ENCODE results near the gene ROPN1L.

Gene ROPN1L

DNA sequence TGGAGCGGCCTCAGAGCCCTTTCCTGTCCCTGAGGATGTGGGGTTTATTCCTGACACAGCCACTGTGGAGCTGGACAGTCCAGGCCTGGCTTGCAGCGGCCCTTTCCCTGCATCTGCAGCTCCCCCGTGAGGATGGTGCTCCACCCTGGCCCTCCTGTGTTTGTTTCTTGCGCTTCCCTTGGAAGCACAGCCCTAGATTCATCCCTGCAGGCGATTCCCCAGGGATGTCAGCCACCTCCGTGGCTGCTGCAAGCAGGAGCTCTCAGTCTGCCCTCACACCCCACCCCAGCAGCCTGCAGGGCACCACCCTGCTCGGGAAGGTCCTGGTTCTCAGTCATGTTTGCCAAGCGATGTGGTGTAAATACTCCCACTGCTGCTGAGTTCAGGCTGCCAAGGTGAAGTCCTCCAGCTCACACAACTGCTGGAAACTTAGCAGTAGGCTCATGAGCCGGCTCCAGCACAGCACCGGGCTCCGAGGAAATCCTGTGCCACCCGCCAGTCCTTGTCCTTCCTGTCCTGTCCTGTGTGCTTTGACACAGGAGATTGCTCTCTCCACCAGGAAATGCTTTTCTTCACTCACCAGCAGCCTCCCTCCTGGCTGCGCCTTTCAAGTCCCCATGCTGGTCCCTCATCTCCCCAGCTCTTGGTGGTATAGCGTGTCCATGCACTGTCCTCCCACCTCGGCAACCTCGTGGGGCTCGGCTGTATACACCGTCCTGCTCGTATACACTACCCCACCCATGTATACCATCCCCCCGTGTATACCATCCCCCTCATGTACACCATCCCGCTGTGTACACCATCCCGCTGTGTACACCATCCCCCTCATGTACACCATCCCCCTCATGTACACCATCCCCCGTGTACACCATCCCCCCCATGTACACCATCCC is 16.2 kb downstream of the ROPN1L start:
- DNase-seq (ENCODE audit: low read depth in 2 of 2) = no peak

DNA sequence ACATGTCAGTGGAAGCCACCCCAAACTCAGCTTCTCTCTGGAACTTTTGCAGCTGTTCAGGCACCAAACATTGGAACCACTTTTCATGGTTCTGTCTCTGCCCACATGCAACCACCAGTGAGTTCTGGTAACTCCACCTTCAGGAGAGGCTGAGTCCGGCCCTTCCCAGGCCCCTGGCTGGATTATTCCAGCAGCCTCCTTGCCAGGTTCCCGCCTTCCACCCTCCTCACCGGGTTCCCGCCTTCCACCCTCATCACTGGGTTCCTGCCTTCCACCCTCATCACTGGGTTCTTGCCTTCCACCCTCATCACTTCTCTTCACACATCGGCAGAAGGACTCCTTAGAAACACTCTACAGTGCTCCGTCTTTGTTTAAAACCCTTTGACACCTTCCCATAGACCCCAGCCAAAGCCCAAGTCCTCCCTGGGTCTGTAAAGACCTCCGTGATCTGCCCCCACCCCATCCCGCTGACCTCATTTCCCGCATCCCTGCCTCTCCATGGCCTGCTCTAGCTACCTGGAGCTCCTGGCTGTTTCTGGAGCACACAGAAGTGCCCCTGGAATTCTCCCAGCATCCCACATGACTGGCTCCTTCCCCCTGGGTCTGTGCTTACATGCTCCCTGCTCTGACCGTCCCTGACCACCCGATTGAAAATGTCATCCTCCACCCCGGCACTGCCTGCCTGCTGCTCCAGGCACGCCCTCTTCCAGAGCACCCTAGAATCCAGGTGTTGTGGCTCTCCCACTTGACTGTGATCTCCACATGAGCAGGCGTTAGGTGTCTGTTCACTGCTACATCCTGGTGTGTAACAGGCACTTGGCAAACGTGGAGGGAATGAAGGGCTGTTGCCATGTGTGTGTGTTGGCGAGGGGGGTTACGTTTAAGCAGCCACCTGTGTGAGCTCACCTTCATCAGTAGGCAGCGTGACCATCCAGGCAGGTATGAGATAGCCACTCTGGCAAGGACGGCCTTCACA is 17.7 kb downstream of the ROPN1L start:
- DNase-seq (ENCODE audit: low read depth in 2 of 2) = no peak

DNA sequence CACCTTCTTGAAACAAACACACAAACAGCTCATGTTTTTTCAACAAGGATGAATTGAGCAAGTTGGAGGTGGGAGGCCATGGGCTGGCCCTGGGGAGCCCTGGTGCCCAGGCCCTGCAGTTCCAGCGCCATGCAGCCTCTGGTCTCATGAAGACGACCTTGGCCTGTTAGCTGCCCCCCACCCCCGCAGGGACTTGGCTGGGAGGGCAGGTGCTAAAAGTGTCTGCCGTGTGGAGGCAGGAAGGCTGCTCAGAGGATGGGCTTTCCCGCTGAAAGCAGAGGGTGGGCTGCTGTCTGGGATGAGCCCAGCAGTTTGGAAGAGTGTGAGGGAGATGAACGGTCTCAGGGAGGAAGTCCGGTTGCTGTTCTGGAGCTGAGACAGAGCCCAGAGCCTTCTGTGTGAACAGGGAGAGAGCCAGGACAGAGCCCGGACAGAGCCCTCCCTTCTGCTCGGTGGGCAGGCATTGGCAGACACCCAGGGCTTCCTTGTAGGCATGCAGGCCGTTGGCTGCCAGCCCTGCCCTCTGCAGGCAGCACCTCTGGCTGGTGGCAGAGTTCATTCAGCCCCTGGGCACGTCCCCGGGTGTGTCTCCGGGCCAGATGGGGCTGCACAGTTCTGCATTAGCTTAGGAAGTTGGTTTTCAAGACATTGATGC is 18.7 kb downstream of the ROPN1L start:
- DNase-seq (ENCODE audit: low read depth in 2 of 2) = no peak

DNA sequence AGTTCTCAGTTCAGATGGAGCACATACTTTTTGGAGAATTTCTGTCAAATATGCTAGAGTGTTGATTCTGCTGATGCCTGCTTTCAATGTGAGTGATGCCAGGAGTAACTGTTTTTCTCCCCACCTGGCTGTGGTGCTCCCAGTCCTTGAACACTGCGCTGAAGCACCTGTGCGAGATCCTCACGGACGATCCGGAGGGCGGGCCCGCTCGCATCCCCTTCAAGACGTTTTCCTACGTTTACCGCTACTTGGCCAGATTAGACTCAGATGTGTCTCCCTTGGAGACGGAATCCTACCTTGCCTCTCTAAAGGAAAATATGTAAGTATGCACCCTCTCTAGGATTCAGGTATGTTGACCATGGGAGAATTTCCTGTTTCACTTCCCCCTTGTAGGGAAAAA is 19.4 kb downstream of the ROPN1L start:
- no peak for DNase-seq (ENCODE audit: low read depth in 2 of 2)

DNA sequence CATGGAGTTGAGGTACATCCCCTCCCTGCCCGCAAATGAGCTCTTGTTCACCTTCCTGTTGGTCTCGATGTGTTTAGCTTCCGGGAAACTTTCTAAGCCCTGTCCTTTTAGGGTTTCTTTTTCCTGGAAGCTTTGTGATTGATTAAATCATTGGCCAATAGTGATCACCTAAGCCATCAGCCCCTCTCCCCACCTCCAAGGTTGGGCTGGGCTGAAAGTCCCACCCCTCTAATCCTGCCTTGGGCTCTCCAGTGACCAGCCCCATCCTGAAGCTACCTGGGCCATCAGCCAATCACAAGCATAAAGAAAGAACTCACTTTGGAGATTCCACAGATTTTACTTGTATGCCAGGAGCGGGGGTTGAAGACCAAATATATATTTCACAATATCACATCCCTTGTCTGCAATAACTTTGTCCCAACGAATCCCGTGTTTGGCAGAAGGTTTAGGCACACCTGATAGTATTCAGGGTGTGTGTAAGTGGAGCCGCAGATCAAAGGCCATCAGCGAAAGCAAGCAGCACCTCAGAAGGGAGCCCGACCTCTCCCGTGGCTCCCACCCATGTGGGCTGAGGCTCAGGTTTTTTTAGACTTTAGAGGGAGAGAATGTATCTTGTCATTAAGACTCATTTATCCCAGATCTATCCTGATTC is 20.4 kb downstream of the ROPN1L start:
- DNase-seq (ENCODE audit: low read depth in 2 of 2) = no peak

DNA sequence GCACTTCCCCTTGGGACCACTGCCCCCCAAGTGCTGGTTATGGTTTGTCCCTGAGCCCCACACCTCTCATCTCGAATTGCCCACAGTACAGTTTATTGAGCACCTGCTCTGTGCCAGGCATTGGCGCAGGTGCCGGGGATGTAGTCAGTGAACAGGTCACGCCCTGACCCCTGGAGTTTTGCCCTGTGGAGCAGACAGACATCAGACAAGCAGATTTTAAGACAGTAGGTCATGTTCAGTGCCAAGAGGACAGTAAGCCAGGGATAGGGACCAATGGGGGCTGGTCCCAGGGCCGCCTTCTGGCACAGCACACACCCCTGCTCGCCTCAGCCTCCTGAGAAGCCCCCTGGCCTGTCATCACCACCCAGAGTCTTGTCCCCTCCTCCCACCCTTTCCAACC is 21.9 kb downstream of the ROPN1L start:
- no peak for DNase-seq (ENCODE audit: low read depth in 2 of 2)

DNA sequence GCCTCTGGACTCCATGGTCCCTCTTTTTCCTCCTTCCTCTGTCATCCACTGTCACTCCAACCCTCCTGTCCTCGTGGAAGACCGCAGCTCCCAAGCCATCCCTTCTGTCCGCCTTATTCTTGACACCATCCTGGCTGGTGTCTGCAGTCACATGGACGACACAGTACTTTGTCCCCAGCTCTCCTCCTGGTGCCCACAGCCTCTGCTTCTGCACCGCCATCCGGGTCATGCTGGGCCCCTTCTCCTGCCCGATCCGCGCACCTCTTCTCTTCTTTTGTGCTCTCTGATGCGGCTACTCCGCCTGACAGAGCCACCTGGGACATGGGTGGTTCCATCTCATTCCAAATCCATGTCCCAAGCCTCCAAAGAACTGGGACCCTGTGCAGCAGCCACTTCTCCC is 22.5 kb downstream of the ROPN1L start:
- no peak for DNase-seq (ENCODE audit: low read depth in 2 of 2)

DNA sequence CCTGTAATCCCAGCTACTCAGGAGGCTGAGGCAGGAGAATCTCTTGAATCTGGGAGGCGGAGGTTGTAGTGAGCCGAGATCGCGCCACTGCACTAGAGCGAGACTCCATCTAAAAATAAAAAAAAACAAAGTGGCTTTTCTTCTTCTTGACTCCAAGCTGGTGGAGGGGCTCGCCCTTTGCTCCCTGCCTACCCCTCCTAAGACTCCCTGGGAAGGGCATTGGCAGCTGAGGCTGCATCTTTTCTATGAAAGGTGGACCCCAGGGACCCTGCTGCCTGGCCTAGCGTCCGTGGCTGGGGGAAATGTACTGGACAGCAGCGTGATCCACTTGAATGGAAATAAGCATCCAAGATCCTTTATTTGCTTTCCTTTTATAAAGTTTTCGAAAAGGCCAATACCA is 24.0 kb downstream of the ROPN1L start:
- no peak for DNase-seq (ENCODE audit: low read depth in 2 of 2)

DNA sequence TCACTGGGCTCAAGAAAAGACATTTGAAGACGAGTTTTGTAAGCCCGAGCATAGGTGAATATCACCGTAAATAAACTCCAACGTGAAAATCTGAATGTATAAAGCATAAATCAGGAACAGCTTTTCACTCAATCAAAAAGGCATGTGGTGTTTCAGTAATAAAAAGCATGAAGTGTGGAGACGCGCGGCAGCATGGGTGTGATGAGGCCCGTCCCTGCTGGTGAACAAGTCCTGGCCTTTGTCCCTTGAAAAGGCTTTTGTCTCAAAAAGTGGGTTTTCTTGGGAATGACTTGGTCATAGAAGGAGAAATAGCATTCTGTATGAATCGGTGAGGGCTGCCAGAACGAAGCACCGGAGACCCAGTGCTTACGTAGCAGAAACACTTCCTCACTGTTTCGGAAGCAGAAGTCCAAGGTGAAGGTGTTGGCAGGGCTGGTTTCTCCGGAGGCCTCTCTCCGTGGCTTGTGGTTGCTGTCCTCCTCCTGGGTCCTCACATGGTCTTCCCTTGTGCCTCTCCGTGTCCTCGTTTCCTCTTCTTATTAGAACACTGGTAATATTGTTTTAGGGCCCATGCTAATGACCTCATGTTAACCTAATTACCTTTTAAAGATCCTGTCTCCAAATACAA is 24.9 kb downstream of the ROPN1L start:
- no peak for DNase-seq (ENCODE audit: low read depth in 2 of 2)

DNA sequence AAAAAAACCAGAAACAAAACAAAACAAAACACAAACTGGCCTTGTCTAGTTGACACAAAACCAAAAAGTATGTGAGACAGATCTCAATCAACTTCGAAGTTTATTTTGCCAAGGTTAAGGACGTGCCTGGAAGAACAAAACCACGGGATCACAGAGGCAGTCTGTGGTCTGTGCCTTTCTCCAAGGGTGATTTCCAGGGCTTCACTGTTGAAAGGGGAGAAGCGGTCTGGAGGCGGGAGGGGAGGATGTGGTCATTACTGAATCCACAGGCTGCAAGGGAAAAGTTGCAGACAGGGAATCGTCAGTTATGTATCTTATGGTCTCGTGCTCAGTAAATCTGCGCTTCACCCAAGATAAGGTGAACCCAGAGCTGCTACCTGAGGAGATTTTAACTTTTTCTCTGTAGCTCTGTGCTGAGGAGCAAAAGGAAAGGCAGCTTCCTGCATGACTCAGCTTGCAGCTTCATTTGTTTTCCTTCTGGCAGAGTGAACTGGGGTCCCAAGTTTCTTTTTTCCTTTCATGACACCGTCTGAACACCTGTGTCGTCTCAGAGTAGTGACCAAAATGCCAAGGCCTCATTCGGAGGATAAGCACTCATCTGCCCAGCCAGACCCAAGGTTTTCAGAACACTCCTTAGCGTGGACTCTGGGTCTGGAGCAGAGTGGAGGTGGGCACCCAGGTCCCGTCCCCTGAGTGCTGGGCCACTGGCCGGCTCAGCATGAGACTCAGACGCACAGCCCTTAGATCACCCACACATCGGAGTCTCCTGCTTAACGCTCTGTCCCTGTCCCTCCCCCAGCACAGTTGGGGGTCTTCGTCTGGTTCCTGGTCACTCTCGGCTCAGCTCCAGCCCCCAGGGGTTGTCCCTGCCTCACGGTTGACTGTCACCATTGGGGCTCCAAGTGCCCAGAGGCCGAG is 25.9 kb downstream of the ROPN1L start:
- no peak for DNase-seq (ENCODE audit: low read depth in 2 of 2)

DNA sequence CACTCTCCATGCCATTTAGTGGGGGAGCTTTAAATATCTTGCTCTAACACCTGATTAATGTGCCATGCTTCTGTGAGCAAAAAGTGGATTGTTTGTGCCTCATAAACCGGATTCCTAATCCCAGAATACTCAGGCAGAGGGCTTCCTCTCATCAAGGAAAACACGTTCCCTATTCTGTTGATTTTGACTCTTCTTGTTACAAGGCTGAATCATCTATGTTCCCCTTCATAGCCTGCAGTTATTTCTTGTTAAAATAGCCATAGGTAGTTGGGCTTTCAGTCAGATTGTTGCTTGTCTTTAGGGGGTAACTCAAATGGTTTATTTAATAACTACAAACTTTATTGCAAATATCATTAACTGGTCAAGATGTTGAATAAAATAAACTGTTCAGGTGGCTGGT is 26.6 kb downstream of the ROPN1L start:
- DNase-seq (ENCODE audit: low read depth in 2 of 2) = no peak

DNA sequence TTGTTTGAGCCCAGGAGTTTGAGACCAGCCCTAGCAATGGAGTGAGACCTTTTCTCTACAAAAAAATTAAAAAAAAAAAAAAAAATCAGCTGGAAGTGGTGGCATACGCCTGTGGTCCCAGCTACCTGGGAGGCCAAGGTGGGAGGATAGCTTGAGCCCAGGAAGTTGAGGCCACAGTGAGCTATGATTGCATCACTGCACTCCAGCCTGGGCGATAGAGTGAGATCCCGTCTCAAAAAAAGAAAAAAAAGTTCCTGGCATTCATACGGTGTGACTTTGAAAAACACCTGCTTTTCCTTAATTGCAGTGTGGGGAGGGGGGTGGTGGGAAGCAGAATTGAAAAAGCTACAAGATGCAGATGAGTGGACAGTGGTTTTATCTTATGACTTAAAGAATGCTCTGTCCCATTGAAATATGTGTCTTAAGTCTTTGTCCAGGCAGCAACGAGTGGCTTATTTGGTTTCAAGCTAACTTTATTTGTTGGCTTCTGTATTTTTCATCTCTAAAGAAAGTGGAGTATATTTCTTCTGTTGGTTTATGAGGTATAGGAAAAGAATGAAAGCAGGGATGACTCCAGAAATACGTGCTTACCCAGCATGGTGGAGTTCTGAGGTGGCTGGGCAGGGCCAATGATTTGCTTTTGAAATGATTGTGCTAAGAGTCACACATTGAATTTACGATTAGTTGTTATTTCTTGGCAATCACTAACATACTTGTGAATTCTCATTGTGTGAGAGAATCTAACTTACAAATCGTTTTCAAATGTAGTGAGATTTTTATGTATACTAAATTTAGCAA is 27.8 kb downstream of the ROPN1L start:
- no peak for DNase-seq (ENCODE audit: low read depth in 2 of 2)

DNA sequence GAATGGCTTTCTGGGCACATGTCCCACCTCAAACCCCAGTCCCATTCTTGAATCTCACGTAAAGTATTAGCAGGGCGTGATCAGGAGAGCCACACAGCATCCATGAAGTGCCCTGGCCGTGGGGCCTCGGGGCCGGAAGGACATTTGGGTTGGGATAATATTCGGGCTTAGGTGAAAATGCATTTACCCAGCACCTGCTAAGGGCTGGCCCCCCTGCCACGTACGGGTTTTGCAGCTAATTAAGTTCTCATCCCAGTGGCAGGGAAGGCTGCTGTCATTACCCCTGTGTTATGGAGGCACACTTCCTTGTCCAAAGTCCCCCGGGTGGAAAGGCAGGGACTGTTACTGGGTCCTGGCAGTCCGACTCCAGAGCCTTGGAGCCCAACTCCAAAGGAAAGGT is 29.0 kb downstream of the ROPN1L start:
- no peak for DNase-seq (ENCODE audit: low read depth in 2 of 2)

DNA sequence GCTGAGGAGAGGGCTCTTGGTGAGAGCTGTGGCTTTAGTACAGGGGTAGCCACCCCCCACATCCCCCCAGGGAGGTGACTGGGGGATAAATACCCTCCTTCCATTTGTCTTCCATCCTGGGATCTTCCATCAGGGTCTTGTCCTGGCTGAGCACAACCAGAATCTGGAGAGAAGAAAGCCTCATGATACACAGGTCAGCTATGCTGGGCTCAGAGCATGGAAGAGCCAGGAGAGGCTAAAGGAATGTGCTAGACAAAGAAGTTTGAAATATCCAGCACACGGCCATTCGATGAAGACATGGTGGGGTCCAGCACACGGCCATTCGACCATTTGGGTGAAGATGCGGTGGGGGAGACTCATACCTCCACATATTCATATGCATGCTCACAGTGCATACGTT is 30.0 kb downstream of the ROPN1L start:
- DNase-seq (ENCODE audit: low read depth in 2 of 2) = no peak

DNA sequence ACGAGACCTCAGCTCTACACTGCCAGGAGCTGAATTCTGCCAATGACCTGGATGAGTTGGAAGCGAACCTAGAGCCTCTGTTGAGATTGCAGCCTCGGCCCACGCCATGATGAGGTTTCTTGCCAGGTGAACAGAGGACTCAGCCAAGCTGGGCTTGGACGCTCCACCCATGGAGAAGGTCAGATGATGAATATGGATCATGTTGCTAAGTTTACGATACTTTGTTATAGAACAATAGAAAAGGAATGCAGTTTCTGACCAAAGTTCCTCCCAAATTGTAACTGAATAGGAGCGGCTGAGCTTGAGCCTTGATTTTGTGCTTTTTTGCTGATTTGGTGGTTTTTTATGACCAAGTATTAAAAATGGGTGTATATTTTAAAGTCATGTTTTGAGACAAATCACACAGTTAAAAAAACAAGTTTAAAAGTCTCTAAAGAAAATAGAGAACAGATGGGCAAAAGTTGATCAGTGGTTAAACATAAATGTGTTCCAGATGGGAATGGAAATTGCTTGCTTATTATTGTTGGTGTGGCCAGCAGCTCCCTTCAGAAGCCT is 32.9 kb downstream of the ROPN1L start:
- no peak for DNase-seq (ENCODE audit: low read depth in 2 of 2)

DNA sequence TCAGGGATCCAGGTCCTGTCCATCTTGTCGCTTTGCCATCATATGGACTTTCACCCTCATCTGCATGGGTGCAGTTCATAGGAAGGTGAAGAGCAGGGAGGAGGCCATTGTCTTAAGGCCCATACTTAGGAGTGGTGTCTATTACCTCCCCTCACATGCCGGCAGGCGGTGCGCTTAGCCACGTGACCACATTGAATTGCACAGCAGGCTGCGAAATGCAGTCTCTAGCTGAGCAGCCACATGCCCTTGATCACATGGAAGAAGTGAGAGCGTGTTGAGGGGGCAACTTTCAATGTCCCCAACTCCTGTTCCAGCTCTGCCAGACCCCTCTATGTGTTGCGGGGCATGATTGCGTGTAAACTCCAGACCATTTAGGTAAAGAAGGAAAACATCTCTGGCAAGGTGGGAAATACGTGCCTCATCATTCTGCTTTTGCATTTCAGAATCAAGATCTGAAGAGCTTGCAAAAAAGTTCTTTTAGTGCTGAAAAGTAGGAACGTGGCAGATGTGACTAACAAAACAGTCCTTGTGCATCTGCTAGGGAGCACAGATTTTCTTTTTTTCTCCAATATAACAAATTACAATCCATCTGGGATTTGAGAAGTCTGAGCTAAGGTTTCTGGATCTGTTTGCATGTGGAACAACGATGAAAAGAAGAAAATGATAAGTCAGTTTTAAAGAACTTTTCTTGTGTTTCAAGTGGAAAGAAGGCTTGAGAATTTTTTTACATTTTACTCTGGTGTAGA is 34.4 kb downstream of the ROPN1L start:
- no peak for DNase-seq (ENCODE audit: low read depth in 2 of 2)

DNA sequence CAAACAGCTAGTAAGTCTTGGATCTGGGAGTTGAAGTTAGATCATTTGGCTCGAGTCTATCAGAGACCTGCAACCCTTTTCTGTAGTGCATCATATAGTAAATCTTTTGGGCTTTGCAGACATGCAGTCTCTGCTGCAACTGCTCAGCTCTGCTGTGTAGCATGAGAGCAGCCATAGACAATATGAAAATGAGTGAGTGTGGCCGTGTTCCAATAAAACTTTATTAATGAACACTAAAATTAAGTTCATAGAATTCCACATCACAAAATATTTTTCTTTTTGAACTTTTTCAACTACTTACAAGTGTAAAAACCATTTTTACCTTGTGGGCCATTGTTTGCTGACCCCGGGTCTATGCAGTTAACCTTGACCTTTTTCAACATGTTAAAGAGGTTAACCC is 35.2 kb downstream of the ROPN1L start:
- no peak for DNase-seq (ENCODE audit: low read depth in 2 of 2)

DNA sequence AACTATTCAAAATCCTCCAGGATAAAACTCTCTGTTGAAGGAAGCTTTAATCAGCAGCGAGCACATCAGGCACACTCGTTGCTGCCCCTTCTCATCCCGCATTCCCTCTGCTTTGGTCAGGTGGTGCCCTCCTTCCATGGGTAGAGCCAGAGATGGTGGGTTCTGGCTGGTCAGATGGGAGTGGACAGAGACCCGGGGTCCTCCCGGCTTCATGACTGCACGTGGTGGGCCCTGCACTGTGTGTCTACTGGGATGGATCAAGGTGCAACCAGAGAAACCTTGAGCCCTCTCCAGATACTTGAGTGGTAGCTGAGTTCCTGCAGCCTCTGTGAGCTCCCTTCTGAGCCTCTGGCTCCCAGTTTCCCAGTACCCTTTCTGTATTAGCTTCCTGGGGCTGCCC is 36.3 kb downstream of the ROPN1L start:
- no peak for DNase-seq (ENCODE audit: low read depth in 2 of 2)

Data from stimulated activated CD8-positive, alpha-beta memory T cell treated with anti-CD3 and anti-CD28 coated beads, Interleukin-7, amount 100 ng/mL, for 4 hours (primary cell).